ENCODE data around the gene ATG2B. TPM values are rescaled to one million over a fixed set of nuclear protein-coding genes. Genes with fewer than 3 reads are reported as not detected.

The ATG2B gene
- total RNA-seq, 4 donors from 2014 or later = 26.4 to 44.9 (median 37.6) TPM

- TF ChIP-seq POLR2A (IDR thresholded peaks at IDR 0.05) (no peak), EP300 (IDR thresholded peaks at IDR 0.05) (no peak), CTCF (IDR thresholded peaks at IDR 0.05) (no peak)
- Histone ChIP-seq H3K4me1 (no peaks in the 10 kb centered on the region), H3K9me3 (peaks cover 0 to 8% (median 0%) of the 10 kb centered on the region in 4 donors), H3K4me3 (no peak overlapping the region), H3K27ac (peak overlapping the region in 1 of 4 donors; percentile 6), H3K36me3 (no peaks in the 10 kb centered on the region), H3K27me3 (no peaks in the 10 kb centered on the region)
- WGBS, 2 donors = 70 to 71% methylated on average over 4 of the region's 4 CpGs
- no peak for DNase-seq (ENCODE audit: low spot score in 2 of 2)
Observed at GRCh38 chr14:96256407-96256806, 106.7 kb downstream of the ATG2B start.

GRCh38 chr14:96255501-96256366, 107.4 kb downstream of the ATG2B start, which contains the start of gene BDKRB1:
Gene BDKRB1, plus strand, starts transcription at chr14:96256210. Its CDS starts 7,473 bp downstream, at chr14:96263683.
- Histone ChIP-seq H3K27me3 (no peaks in the 10 kb centered on the region), H3K9me3 (peaks cover 0 to 8% (median 0%) of the 10 kb centered on the region in 4 donors), H3K4me1 (no peaks in the 10 kb centered on the region), H3K36me3 (no peaks in the 10 kb centered on the region), H3K27ac (peak within 1 kb of the TSS in 2 of 4 donors; percentile 6 to 23), H3K4me3 (no peak within 1 kb of the TSS)
- no peak for DNase-seq (ENCODE audit: low spot score in 2 of 2)
- TF ChIP-seq CTCF (IDR thresholded peaks at IDR 0.05) (no peak), EP300 (IDR thresholded peaks at IDR 0.05) (peak in 1 of 2 donors; percentile 27)
- WGBS, 2 donors = 63 to 73% methylated on average over 12 of the region's 12 CpGs

- H3K27ac ChIP-seq = no peak overlapping the region
- no peak overlapping the region for H3K4me3 ChIP-seq
- no peaks in the 10 kb centered on the region for H3K36me3 ChIP-seq
- H3K4me1 ChIP-seq = no peaks in the 10 kb centered on the region
- DNase-seq (ENCODE audit: low spot score in 2 of 2) = no peak
- WGBS, 2 donors = 69 to 73% methylated on average over 11 of the region's 11 CpGs
- peaks cover 0 to 4% (median 0%) of the 10 kb centered on the region in 4 donors for H3K9me3 ChIP-seq
- TF ChIP-seq CTCF (IDR thresholded peaks at IDR 0.05) (no peak), EP300 (IDR thresholded peaks at IDR 0.05) (no peak), POLR2A (IDR thresholded peaks at IDR 0.05) (no peak)
- no peaks in the 10 kb centered on the region for H3K27me3 ChIP-seq
Observed at GRCh38 chr14:96254687-96255086, 108.5 kb downstream of the ATG2B start.

GRCh38 chr14:96252999-96253539, 110.1 kb downstream of the ATG2B start:
- no peak overlapping the region for H3K27ac ChIP-seq
- no peaks in the 10 kb centered on the region for H3K4me1 ChIP-seq
- H3K27me3 ChIP-seq = no peaks in the 10 kb centered on the region
- H3K36me3 ChIP-seq = no peaks in the 10 kb centered on the region
- TF ChIP-seq CTCF (IDR thresholded peaks at IDR 0.05) (no peak), EP300 (IDR thresholded peaks at IDR 0.05) (no peak), POLR2A (IDR thresholded peaks at IDR 0.05) (no peak)
- H3K9me3 ChIP-seq = no peaks in the 10 kb centered on the region
- no peak overlapping the region for H3K4me3 ChIP-seq
- DNase-seq (ENCODE audit: low spot score in 2 of 2) = no peak
- WGBS, 2 donors = 68 to 70% methylated on average over 9 of the region's 9 CpGs

All from tibial nerve (tissue), 4 donors.